A549 (cell line): Measurements from ENCODE around the gene MCOLN2.

Experiments
- CTCF ChIP-seq: fragments of >200 bp; sonication (Bioruptor Twin); formaldehyde crosslinking; IDR thresholded peaks from 3 replicates; pipeline ENCODE4 v1.5.1; 2016
- HDAC2 ChIP-seq: fragments of 200-600 bp; sonication (generic); IDR thresholded peaks from 2 replicates; pipeline ENCODE4 v1.6.1; 2016
- MAX ChIP-seq: IDR thresholded peaks from 2 replicates; pipeline ENCODE4 v1.6.1; 2012
- RCOR1 ChIP-seq: fragments of 150-350 bp; IDR thresholded peaks from 2 replicates; pipeline ENCODE4 v1.6.1; 2014; ENCODE audit warnings: antibody characterized with exemption, low read length, low read depth

GRCh38 chr1:85033221-85033620 lies 36.3 kb upstream of the MCOLN2 start:
- no peak for TF ChIP-seq HDAC2
- TF ChIP-seq MAX: no peak
- no peak for TF ChIP-seq CTCF
- TF ChIP-seq RCOR1: no peak
